HCT116 (cell line): Measurements from ENCODE around the gene M6PR.

ENCODE experiments used
- CEBPB ChIP-seq: IDR thresholded peaks from 2 replicates; pipeline ENCODE4 v1.6.1; 2012; ENCODE audit warnings: low read depth
- EZH2 ChIP-seq: fragments of 200-600 bp; sonication (generic); IDR thresholded peaks from 2 replicates; pipeline ENCODE4 v1.6.1; 2017; ENCODE audit warnings: antibody characterized with exemption, mixed run types
- EZH2phosphoT487 ChIP-seq: fragments of 200-600 bp; IDR thresholded peaks from 2 replicates; pipeline ENCODE4 v1.6.1; 2018; ENCODE audit warnings: antibody characterized with exemption, borderline replicate concordance
- POLR2A ChIP-seq: IDR thresholded peaks from 2 replicates; pipeline ENCODE4 v1.7.0; 2011; ENCODE audit warnings: borderline replicate concordance; ENCODE audit not compliant: insufficient read depth, insufficient read length; ENCODE audit errors: extremely low read depth
- POLR2AphosphoS5 ChIP-seq: IDR thresholded peaks from 2 replicates; pipeline ENCODE4 v1.6.1; 2011; ENCODE audit warnings: mild to moderate bottlenecking, low read depth, low read length, moderate library complexity
- REST ChIP-seq: IDR thresholded peaks from 2 replicates; pipeline ENCODE4 v1.6.1; 2012; ENCODE audit warnings: low read depth
- SIN3A ChIP-seq: IDR thresholded peaks from 2 replicates; pipeline ENCODE4 v1.6.1; 2012; ENCODE audit warnings: low read depth
- SP1 ChIP-seq: IDR thresholded peaks from 2 replicates; pipeline ENCODE4 v1.6.1; 2012; ENCODE audit warnings: low read depth
- SRF ChIP-seq: IDR thresholded peaks from 2 replicates; pipeline ENCODE4 v1.6.1; 2012; ENCODE audit warnings: low read depth
- YY1 ChIP-seq: IDR thresholded peaks from 2 replicates; pipeline ENCODE4 v1.6.1; 2011; ENCODE audit warnings: low read length, low read depth, moderate library complexity, mild to moderate bottlenecking; ENCODE audit not compliant: insufficient replicate concordance; ENCODE audit errors: extremely low read depth
- TF ChIP-seq, protein P1 (sequence below), 3 experiments: fragments of 200-600 bp in 1 of 3; sonication (generic) in 1 of 3; IDR thresholded peaks in 2 of 3; conservative IDR thresholded peaks in 1 of 3; 2 replicates each; pipeline ENCODE4 v1.5.1; 2012 to 2017; ENCODE audit warnings: low read depth in 2 of 3, low read length in 2 of 3, antibody characterized with exemption in 1 of 3, borderline replicate concordance in 1 of 3, control low read depth in 1 of 3, mild to moderate bottlenecking in 1 of 3, mixed read lengths in 1 of 3, mixed run types in 1 of 3, moderate library complexity in 1 of 3; ENCODE audit not compliant: insufficient read depth in 1 of 3
- TF ChIP-seq, protein P2 (sequence below): IDR thresholded peaks from 2 replicates; pipeline ENCODE4 v1.6.1; 2012

DNA sequence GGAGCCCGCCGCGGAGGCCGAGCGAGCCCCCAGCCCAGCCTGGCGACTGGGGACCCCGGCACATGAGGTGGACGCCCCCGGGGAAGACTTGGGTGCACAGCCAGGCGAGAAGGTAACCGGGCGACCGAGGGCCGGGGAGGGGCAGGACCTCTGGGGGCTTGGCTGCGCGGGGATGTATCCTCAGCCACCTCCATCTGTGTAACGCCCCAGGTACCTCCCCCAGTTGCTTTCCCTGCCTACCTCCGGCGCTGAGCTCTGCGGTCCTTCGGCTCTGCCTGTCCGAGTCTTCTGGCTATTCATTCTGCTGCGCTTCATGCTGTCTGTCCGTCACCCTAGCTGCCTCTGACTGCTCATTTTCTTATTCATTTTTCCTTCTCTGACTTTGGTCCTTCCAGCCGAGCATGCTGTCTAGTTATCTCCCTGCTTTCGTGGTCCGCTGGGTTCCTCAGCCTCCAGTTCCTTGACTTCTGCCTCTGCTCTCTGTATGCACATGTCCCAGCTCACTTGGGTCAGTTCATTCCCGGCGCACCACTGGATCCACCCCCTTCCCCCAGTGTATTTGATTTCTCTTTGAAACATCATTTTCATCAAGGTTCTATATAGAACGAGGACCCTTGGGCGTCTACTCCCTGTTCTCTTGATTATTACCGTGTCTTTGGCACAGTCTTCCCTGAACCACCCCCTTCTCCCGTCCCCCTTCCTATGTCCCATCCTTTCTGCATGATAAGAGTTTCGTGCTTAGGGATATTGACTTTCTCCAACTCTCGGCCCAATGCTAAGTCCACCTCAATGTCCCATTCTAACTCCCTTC lies 34.5 kb downstream of the M6PR start:
- TF ChIP-seq, protein P1, sequence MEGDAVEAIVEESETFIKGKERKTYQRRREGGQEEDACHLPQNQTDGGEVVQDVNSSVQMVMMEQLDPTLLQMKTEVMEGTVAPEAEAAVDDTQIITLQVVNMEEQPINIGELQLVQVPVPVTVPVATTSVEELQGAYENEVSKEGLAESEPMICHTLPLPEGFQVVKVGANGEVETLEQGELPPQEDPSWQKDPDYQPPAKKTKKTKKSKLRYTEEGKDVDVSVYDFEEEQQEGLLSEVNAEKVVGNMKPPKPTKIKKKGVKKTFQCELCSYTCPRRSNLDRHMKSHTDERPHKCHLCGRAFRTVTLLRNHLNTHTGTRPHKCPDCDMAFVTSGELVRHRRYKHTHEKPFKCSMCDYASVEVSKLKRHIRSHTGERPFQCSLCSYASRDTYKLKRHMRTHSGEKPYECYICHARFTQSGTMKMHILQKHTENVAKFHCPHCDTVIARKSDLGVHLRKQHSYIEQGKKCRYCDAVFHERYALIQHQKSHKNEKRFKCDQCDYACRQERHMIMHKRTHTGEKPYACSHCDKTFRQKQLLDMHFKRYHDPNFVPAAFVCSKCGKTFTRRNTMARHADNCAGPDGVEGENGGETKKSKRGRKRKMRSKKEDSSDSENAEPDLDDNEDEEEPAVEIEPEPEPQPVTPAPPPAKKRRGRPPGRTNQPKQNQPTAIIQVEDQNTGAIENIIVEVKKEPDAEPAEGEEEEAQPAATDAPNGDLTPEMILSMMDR (IDR thresholded peaks at IDR 0.05 in 2 of 3, conservative IDR thresholded peaks at IDR 0.05 in 1 of 3; ENCODE audit: borderline replicate concordance in 1 of 3, insufficient read depth in 1 of 3, low read depth in 2 of 3, low read length in 2 of 3) = no peak
- TF ChIP-seq POLR2AphosphoS5 (peak; percentile 53; the same call in 1 of the 2 replicates), CEBPB (no peak), YY1 (no peak), SIN3A (peak; percentile 21; the same call in 1 of the 2 replicates), EZH2 (no peak), EZH2phosphoT487 (no peak), SRF (no peak), POLR2A (no peak), REST (no peak), SP1 (no peak)
- TF ChIP-seq, protein P2, sequence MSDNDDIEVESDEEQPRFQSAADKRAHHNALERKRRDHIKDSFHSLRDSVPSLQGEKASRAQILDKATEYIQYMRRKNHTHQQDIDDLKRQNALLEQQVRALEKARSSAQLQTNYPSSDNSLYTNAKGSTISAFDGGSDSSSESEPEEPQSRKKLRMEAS = 0 out of 2 replicates have a peak, but pooled peaks have one; percentile 29
